NCI-H2227 (cell line): ENCODE measurements around the gene GMDS.

ENCODE experiments used
- DNase-seq: peaks from one replicate; lab custom pipeline; 2025; ENCODE audit not compliant: unreplicated experiment; lab: John Stamatoyannopoulos, UW

GMDS gene

DNA sequence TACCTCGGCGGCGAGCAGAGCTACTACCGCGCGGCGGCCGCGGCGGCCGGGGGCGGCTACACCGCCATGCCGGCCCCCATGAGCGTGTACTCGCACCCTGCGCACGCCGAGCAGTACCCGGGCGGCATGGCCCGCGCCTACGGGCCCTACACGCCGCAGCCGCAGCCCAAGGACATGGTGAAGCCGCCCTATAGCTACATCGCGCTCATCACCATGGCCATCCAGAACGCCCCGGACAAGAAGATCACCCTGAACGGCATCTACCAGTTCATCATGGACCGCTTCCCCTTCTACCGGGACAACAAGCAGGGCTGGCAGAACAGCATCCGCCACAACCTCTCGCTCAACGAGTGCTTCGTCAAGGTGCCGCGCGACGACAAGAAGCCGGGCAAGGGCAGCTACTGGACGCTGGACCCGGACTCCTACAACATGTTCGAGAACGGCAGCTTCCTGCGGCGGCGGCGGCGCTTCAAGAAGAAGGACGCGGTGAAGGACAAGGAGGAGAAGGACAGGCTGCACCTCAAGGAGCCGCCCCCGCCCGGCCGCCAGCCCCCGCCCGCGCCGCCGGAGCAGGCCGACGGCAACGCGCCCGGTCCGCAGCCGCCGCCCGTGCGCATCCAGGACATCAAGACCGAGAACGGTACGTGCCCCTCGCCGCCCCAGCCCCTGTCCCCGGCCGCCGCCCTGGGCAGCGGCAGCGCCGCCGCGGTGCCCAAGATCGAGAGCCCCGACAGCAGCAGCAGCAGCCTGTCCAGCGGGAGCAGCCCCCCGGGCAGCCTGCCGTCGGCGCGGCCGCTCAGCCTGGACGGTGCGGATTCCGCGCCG is 634.7 kb downstream of the GMDS start:
- DNase-seq: no peak

DNA sequence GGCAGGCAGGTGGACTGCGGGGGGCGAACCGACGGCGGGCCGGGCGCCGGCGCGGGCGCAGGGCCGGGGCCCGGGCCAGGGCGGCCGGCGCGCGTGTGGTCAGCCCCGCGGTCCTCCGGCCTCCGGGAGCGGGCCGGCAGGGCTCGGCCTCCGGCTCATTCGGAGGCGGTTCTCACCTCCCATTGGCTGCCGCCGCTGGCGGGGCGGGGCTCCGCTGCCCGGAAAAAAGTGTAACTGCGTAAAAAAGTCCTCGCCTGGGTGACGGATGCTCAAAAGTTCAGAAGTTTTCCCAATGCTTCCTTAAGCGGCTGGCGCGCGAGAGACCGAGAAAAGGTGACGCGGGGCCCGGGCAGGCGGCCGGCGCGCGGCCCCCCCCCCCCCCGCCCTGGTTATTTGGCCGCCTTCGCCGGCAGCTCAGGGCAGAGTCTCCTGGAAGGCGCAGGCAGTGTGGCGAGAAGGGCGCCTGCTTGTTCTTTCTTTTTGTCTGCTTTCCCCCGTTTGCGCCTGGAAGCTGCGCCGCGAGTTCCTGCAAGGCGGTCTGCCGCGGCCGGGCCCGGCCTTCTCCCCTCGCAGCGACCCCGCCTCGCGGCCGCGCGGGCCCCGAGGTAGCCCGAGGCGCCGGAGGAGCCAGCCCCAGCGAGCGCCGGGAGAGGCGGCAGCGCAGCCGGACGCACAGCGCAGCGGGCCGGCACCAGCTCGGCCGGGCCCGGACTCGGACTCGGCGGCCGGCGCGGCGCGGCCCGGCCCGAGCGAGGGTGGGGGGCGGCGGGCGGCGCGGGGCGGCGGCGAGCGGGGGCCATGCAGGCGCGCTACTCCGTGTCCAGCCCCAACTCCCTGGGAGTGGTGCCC is 635.5 kb downstream of the GMDS start, which contains the start of gene FOXC1:
Gene FOXC1 (plus strand): TSS at position 268 of the 849 bp plus-strand sequence. CDS start 531 bp downstream, at position 799.
- peak; percentile 36 for DNase-seq

DNA sequence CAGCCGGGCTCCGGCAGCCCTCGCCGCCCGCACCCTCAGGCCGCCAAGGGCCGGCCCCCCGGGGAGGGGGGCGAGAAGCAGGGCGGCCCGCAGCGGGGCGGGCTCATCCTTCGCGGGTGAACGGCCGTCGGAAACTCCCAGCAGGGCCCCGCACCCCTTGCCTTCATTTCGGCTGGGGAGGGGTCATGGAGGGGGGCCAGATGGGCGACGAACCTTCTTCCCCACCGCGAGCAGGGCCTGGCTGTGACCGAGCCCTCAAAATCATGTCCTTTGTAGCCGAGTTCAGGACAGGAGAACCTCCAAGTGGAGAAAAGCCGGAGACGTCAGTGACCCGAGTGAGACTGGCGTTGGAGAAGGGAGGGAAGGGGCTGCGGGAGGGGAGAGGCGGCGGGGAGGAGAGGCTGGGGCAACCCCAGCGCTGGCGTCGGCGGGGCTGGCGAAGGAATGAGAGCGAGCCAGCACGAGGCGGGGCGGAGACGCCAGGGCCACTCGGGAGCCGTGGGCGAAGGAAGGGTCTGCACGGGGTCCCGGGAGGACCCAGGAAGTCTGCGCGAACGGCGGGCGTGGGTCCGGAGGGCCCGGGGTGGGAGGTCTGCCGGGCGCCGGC is 636.3 kb downstream of the GMDS start:
- DNase-seq: peak; percentile 12

DNA sequence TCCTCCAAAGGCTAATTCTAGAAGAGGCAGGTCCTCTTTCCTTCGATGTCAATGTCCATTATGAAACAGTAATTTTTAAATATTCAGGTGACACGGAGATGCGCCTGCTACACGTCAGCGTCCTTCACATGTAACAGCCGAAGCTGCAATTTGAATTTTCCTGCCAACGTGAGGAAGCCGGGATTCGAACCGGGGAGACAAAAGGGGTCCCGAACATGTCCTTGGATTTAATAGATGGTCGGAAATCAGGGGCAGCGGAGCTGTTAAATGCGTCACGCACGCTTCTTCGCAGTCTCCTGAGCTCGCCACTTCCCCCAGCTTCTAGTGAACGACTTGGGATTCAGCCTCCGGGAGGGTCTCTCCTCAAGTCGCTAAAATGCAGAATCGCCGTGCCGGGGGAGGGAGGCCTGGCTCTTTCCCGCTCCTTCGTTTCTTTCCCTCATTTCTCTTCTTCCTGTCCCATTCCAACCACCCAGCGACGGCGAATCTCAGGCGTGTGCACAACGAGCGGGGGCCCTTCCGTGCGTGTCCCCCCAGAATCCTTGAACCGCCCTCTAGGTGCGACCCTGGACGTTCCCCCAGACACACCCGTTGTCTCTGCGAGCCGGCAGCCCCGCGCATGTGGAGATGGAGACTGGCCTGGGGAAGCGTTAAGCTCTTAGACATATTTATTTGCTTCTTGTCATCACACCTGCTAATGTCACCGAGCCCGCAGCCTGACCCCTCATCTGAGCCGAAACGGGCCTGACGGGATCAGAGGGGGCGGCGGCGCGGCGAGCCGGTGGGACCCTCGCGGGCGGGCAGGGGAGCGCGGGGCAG is 637.0 kb downstream of the GMDS start:
- no peak for DNase-seq

DNA sequence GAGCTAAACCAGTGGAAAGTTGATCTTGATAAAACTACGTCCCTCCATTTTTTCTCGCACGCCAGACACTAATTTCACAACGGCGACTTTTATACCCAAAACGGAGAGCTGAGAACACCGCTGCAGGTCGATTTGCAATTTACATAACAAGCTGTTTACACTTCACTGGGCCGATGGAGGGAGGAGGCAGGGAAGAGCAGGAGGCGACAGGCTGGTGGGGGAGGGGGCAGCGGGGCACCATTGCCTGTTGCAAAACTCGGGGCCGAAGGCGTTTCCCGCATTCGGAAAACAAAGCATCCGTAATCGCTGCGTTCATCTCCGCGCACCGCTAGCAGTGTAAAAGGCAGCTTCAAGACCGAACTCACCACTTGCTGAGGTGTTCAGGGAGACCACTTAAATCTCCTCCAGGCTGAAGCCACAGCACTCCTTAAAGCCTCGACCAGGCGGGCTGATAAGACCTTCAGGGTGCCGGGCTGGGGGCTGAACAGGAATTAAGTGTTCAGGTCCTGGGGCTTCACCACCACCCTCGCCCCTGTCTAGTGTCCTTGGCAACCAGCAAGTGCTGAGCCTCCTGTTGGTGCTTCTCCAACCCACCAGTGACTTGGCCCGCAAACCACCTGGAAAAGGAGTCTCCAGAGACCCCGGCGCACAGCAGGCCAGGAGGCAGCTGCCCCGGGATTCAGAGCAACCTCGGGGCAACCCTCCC is 637.7 kb downstream of the GMDS start:
- DNase-seq: peak; percentile 16

DNA sequence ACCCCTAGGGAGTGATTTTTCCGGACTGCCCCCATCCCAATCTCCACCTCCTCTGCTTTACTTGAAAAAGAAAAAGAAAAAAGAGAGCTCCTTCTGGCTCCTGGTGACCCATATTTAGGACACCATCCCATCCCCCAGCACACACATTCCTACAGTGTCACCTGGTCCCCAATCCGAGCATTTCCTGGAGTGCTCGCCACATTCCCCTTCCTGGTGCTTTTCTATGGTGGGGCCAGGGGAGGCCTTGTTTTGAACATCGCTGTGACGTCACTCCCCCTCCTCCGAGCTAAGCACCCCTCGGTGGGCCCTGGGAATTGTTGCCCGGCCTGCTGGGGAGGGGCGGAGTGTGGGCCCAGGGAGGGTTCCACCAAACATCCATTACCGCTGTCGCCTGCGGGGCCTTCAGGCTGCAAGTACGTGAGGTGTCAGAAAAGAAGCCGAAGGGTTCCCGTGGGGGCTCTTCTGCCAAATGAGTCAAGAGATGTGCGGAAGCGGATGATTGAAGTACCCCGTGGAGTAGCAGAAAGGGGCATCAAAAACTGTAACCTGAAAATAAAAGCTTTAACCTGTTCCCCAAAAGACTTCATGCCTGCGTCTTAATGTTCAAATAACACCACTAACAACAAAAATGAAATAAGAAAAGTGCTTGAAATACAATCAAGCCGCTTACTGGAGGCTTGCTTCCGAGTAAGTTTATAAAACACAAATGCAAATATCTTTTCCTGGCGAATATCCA is 638.5 kb downstream of the GMDS start:
- DNase-seq: no peak

DNA sequence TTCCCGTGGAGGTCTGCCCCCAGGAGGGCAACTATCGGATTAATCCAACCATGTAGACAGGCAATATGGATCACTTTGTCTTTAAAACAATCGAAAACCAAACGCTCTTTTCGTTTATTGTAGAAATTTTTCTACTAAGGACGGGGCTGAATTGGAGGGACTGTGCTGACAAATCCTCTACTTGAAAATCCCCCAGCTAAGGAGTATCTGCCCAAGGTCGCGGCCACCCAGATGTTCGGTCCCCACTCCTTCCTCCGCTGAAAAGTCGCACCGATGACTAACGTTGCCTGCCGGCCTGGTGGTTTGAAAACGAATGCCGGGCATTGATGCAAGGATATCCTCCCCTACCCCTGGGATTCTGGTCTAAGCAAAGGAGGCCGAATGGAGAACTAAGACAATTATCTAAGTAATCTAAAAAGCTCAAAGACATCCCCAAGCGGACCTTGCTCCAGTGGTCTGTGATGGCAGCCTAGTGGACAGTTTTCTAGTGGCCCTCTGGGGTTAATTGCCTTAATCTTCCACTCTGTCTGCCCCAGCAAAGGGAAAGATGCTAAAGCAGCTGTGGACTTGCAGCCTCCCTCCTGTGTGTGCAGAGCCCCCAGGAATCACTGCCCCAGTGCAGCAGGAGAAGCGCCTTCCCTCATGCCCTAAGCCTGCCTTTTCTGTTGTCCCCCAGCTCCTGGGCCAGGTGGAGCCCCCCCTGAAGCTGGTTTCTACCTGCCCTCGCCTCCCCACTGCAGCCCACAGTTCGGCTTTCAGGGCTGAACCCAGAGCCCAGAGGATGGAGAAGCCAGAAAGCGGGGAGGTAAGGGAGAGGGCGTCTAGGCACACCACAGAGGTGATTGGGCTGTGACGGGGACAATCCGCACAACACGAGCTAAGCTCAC is 639.3 kb downstream of the GMDS start:
- no peak for DNase-seq

DNA sequence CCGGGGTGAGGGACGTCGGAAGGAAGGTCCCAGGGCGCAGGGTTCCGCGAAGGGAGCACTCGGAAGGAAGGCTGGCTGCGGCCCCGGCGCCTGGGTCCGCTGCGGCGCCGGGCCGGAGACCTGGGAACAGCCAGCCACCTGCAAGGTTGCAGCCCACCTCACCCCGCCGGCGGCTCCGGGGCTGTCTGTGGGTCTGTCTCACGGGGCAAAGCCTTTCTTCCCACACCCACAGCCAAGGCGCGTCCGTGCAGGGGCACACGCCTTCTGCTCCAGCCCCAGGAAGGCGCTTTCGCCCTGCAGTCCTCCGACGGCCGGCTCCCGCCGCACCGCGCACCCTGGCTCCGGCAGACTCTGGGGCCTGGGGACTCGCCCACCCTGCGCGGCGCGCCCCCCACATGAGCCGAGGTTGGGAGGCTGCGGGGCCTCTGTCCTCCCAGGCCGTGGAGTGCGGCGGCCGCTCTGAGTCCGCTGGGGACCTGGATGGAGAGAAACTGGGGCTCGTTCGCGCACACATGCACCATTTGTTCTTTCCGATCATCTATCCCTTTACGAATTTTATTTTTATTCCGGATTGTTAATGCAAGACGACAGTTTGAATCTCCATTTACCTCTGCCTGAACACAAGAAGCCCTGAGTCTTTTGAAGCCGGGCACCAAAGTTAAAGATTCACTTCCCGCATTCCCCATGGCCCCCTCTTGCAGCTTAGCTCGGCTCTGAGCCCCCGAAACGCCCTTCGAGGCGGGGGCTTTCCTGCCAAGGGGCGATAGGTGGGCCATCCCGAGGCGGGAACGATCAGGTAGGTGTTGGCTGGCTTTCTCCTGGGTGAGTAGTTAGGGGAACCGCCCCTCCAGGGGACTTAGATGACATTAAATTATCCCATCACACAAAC is 640.2 kb downstream of the GMDS start:
- no peak for DNase-seq

DNA sequence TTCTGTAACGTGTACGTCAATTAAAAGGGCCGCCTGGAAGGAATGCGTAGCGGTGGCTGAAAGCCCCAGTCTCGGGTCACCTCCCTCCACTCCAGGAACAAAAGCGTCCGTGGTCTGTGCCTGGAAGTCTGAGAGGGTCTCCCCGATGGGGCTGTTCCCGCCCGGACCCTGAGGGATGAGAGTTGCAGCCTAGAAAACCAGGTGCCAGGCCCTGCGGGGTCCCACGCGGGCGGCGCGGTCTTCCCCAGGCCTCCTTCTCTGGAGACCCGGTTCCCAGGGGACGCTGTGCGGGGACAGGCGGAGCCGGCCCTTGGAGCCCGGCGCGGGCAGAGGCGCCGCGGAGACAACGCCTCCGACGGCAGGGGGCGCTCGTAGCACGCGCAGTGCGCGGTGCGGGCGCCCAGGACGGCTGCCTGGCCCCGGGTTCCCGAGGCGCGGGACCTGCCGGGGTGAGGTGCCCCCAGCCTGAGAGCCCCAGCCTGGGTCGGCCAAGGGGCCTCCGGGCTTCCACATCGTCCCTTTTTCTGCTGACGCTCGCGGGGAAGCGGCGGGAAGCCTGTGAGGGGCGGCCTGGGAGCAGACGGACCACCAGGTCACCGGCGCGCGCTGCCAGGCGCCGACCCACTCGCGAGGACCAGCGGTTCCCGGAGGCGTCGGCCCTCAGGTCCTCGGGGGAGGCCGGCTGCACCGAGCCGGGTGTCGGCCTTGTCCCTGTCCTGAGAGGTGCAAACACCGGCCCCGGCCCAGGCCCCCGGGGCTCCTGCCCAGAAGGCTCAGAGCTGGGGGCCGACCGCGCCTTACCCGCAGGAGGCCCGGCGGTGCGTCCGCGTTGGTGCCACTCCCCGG is 641.0 kb downstream of the GMDS start:
- peak; percentile 62 for DNase-seq

DNA sequence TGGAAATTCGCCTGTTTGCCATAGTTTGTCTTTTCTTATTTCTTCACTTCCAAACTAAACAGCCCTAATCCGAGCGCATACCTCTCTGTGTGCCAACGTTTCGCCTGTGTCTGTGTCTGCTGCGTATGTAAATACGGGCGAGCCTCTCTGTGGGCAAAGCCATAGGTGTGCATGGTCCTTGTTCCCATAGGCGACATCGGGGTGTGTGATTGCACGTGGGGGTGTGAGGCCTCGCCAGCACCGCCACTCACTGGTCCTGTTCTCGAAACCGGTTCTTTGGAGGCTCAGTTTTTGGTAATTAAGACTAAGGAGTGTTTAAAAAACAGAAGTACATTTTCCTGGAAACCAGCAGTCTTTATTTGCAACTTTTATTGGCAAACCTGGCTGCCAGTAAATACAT is 641.7 kb downstream of the GMDS start:
- DNase-seq: no peak

DNA sequence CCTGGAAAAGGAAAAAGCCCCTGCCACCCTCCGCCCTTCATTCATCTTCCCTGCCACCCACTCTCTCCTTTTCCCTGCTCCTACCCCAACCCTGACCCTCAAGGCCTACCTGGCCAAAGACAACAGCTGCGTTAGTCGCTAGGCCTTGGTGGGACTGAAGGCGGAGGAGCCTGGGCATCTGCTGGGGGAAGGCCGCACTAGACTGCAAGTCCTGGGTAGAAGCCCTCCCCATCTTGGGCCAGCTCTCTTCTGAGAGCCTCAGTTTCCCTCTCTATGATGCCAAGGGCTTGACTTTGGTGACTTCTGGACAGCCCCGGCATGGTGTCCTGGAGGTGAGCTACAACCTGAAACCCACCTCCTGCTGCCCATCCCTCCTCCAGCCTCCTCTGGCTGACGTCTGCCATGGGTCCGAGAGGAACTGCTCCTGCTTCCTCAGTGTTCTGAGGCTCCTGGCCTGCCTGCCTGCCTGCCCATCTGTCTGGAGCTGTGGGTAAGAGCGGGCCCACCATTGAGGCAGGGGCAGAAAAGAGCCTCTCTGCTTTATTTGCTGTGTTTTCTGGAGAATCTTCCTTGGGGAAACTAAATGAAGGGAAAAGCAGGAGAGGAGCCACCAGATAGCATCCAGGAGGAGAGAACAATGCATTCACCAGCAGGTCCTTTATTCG is 643.2 kb downstream of the GMDS start:
- no peak for DNase-seq

DNA sequence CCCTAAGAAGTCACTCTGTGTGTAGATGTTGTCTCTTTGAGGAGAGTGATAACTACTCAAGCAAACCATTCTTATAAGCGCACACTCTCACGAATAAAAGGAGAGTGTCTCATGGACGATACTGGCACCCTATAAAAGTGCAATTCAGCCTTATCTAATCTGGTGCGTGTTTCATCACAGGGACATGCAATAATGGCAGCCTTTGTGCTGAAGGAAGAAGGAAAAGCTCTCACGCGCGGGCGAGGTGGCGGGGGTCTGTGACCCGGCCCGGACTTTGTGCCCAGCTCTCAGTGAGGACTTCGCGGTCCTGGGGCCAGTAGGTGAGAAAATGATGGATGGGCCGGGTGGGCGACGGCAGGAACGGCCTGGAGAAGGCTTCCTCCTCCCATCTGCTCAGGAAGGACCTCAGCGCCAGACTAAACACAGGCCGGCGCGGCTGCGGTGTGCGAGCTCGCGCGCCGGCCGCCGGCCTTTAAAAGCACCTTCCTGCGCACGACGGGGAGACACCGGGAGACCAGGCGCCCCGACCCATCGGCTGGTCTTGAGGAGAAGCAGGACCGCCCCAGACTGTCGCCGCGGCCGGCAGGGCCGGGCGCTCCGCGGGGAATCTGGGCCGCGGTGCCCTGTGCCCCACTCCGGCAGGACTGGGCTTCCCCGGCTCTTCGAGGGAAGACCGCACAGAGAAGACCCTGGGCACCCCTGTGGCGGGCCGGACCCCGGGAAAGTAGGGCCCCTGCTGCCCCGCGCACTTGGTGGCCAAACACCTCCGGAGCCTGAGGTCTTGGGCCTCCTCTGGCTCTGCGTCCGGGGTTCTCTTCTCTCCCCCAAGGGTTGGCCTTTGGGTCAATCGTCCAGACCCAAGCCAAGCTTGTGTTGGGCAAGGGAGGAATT is 644.0 kb downstream of the GMDS start:
- no peak for DNase-seq

DNA sequence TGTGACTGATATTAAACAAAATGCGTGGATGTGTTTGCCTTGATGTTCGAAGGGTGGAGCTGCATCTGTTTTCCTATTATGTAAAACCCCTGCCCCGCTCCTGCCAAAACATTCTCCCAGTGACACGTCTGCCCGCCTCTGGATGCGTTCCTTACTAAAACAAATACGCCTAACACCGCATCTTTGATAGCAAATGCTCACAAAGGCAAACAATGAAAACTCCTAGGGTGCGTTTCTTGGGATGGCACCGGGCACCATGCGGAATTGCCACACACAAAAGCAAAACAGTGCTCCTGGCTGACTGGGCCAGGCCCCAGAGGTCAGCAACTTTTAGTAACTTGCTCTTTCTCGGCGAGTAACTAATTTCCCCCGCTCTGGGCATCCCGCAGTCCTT is 644.6 kb downstream of the GMDS start:
- DNase-seq: no peak

DNA sequence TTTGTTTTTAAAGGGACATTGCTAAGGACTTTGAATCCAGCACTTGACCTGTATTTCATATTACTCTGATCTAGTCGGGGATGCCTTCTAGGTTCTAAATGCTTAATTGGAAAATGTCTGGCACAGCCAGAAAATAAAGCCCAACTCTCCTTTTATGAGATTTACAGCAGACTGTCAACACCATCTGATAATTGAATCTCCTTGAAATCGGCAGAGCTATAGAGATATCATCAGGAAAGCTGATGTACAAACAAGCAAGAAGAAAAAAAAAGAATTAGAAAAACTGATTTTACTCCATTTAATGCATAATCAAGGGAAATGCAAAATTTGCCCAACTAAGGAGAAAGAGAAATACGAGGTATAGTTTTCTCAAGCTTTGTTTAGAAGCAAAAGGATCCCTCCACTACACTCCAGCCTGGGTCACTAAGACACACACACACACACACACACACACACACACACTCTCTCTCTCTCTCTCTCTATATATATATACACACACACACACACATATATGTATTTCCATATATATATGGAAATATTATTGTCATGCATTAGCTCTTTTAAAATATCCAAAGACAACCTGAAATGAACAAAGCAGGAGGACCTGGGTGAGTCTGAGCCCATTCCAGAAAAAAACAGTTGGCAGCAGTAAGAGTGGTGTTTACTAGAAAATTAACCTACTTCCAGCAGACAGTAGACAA is 645.2 kb downstream of the GMDS start:
- no peak for DNase-seq

DNA sequence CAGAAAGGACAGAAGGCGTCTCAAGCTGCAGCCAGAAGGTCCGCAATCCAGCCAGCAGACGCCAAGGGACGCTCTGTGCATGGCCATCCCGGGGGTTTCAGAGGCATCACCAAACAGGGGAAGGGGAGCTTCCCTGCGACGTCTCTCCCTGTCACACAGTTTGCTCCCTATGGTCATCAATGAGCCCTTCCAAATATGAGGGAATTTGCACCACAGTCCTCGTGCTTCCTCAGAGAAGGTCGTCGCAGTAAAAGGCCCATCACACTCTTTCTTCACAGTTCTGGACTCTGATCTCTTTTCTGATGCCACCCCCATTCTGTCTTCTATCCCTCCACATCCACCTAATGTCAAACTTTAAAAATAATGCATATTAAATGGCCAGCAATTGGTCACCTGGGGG is 645.9 kb downstream of the GMDS start:
- DNase-seq: no peak
